OCI-M2 (cell line): ENCODE results near the gene B4GALNT1.
"Not testable (repeated sequence)": the region's sequence is repeated elsewhere in the genome, so short reads cannot be mapped to it uniquely, and the experiment has no call there.

Experiments used
- DNase-seq: peaks from one replicate; lab custom pipeline; 2025; ENCODE audit not compliant: unreplicated experiment; lab: John Stamatoyannopoulos, UW

B4GALNT1 gene

GRCh38 chr12:57609781-57610553, 23.0 kb downstream of the B4GALNT1 start:
- no peak for DNase-seq

DNA sequence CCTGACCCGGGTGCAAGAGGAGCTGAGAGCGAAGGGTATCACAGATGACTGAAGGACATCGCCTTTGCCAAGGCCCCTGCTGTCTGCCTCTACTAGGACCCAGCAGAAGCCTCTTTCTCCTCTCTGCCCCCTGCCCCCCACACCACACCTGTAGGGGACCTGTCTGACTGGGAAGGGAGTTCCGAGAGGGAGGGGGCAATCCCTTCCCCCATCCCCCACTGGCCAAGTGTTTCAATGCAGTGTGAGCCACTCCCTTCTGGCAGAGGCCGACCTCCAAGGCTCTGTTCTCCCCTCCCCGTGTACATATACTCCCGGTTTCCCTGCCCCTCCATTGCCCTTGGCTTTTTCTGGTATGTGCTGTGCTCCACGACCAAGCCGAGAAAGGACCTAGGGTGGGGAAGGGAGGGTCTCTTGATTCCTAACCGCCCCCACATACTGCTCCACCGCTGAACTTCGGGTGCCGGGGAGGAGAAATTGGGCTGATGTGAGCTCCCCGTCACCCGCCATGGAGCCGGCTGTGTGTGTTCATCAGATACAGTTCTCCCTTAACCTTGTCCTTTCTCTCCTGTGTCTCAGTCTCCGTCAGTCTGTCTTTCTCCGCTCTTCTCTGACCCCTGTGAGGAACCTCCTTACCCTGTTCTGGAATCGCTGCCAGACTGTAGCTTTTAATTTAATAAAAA, 23.8 kb downstream of the B4GALNT1 start:
- no peak for DNase-seq

DNA sequence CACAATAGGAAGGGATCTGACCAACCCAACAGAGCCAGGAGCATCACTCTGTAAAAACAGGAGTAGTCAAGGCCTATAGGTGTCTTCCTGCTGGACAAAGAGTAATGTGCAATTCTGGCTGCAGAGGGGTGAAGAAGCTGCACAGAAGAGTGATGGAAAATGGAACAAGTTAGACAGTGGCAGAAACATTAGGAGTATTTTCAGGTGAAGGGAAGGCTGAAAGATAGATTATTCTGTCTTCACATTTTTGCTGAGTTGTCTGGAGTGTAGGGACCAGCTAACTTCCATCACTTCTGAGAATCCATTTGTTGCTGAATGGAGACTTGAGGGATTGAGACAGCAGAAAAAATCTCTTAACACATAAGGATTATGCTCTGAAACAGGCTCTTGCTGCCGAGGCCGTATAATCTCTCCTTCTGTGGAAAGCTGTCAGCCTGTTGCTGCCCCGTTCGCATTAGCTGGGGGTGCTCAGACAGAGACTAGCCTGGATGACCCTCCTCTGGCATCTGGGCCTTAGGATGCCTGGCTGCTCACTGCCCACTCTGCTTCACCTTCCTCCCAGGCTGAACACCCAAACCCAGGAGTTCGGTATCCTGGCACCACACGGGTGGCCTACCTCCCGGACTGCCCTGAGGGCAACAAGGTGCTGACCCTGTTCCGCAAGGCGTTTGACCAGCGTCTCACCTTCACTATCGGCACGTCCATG, 24.9 kb downstream of the B4GALNT1 start:
- DNase-seq: no peak

DNA sequence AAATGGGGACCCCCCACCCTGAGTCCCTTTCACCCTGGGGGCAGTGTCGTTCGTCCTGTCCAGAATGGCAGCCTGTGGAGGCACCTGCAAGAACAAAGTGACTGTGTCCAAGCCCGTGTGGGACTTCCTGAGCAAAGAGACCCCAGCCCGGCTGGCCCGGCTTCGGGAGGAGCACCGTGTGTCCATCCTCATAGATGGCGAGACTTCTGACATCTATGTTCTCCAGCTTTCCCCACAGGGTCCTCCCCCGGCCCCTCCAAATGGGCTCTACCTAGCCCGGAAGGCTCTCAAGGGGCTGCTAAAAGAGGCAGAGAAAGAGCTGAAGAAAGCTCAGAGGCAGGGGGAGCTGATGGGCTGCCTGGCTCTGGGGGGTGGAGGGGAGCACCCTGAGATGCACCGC, 26.2 kb downstream of the B4GALNT1 start:
- DNase-seq: no peak

- no peak for DNase-seq
These were observed 26.6 kb downstream of the B4GALNT1 start for GRCh38 chr12:57606399-57606798.

DNA sequence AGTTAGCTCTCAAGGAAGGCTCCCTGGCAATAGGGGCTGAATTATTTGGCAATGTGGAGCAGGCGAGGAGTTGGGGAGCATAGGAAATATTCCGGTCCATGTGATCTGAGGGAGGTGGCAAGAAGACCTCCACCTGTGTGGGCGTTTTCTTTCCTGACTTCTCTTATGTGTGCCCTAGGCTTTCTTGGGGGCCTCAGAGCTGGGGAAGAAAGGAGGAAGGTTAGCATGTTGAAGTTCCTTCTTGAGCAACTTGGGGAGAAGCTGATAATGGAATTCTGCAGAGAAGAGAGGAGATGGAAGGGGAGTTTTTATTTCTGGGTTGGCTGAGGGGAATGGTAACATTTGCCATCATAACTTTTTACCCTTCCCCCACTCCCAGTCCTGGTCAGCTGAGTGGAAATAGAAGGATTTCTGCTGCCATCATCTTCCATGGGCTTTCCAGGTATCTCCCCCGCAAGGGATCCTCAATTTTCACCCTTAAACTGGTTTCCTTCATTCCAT, 27.1 kb downstream of the B4GALNT1 start:
- DNase-seq: no peak

DNA sequence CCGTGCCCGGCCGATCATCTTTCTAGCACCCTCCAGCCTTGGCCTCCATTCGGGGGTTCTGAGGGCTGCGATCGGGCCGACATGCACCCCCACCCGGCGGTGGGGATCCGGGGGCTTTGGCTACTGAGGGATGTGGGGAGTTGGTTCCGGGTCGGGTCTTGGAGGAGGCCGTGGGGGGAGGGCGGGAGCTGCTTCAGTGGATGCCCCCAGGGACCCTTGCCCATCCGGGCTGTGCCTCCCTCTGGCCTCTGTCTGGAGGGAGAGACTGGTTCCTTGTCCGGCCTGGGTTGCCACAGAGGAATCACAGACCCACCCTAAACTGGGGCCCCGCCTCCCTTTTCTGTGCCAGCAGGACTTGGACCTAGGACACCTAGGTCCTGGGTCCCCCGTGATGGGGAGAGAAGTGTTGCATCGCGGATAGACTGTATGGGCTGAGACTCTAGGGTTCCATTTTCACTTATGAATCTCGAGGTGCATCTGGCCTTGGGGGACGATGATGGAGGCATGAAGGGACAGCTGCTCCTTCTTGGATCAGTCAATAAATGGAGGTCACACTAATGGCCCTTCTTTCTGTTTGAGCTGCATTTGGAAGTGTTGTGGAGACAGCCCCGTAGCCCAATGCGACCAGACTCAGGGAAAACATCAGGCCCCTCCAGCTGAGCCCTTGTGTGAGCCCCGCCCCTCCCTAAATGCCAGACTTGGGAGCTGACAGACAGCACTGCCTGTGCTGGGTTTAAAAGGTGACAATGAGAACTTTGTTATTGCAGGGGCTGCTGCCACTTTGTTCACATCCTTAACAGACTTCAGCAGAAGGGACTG, 27.8 kb downstream of the B4GALNT1 start:
- no peak for DNase-seq

DNA sequence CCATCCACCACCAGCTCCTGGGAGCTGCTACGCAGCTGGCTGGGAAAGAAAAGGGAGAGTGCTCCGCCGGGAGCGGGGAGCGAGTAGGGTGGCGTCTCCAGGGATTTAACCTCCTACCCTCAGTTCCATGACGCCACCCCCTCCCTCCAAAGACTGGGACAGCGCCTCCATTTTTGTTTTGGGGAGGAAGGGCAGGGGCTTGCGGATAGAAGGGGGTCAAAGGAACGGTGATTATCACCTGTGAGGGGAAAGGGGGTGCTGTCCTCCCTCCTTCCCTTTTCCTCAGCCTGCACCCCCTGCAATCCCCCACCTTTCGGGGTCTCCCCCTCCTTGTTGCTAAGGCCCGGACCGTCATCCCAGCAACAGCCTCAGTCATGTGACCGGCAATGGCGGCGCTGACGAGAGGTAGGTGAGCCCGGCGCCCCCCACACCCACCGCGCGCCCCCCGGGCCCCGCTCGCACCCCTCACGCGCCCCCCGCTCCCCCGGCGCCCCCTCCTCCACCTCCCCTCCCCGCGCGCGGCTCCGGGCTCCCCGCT, 28.5 kb downstream of the B4GALNT1 start, which contains the start of gene DTX3:
Gene DTX3, plus strand, starts transcription at position 371 of the 538 bp plus-strand sequence. CDS start 1,694 bp downstream, outside the sequence.
- DNase-seq: no peak

DNA sequence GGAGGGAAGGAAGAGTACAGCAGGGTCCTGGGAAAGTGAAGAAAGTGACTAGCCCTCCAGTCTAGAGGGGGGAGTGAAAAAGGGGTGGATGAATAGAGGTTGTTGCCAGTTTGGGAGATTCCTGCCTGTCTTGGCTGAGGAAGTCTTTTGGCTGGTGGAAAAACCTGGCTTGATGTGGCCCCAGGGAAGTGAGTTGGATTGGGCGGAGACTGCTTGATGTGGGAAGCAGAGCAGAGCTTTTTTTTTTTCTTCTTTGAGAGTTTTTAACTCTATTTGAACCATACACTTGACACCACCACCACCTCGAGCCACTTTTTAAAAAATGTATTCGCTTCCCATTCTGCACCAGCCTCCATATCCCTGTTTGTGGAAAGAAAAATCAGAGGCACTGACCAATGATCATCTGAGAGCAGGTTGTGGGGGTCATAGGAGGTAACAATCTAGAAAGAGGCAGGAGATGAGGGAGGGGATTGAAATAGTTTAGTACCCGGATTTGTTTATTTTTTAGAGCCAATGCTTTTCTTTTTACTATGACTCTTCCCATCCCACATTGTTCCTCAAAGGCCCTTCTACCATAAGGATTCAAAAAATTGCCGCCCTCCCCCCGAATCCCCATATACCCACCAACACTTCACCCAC, 29.1 kb downstream of the B4GALNT1 start:
- no peak for DNase-seq

GRCh38 chr12:57603324-57603723, 29.7 kb downstream of the B4GALNT1 start:
- DNase-seq: no peak

- DNase-seq: no peak
These were observed 30.5 kb downstream of the B4GALNT1 start for GRCh38 chr12:57602544-57602943.

DNA sequence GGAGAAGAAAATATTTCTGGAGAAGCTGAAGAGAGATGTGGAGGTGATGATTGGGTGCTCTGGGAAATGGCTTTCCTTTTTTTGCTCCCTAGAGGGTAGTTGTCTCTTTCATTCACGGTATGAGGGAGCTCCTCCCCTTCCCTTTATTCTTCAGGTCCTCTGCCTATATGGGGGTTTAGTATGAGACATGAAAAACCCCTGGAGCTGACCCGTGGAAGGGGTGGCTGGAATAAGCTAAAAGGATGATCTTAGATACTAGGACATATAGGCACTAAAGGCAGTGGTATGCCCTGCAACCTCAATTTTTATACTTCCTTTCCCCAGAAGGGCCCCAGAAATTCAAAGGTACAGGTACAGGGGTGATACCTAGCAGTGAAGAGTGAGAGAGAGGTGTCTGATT, 32.6 kb downstream of the B4GALNT1 start:
- no peak for DNase-seq

DNA sequence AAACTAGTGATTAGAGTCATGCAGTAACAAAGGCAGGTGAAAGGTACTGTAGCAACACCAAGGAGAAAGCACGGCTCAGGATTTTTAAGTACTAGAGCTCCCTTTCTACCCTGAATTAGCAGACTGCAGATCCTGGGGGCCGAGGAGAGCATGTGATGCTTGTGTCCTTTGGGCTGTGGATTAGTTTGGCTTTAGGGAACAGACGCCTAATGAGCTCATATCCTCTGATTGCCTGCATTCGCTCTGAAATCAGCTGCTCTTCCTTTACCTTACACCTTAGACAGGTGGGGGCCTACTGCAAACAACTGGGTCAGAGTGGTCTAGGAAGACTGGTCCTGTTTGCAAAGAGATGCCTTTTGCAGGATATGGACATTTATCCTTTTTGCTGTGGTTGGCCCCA, 39.8 kb downstream of the B4GALNT1 start:
- DNase-seq: no peak

- no peak for DNase-seq
These were observed 40.3 kb downstream of the B4GALNT1 start for GRCh38 chr12:57592551-57593165.

DNA sequence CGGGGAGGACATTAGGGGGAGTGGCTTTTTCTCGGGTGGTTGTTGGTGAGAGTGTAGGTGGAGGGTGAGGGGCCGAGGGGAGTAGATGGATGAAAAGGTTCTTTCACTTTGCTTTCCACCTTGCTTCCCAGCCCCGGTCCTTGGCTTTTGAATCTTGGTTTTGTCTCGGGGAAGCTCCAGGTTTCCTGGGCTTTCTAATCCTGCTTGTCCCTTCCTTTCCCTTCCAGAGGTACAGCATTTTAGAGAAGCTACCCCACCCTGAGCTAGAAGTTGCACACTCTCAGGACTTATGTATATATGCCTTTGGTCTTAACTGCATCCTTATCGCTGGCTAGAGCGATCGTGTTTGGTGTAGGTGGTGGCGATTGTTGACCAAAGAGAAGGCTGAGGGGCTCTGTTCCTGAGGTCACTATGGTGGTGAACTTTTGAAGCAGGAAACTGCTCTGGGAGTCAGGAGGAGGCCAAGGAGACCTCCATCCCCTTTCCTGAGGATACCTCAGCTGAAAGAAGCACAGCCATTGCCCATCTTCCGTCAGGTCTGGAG, 41.1 kb downstream of the B4GALNT1 start:
- no peak for DNase-seq

DNA sequence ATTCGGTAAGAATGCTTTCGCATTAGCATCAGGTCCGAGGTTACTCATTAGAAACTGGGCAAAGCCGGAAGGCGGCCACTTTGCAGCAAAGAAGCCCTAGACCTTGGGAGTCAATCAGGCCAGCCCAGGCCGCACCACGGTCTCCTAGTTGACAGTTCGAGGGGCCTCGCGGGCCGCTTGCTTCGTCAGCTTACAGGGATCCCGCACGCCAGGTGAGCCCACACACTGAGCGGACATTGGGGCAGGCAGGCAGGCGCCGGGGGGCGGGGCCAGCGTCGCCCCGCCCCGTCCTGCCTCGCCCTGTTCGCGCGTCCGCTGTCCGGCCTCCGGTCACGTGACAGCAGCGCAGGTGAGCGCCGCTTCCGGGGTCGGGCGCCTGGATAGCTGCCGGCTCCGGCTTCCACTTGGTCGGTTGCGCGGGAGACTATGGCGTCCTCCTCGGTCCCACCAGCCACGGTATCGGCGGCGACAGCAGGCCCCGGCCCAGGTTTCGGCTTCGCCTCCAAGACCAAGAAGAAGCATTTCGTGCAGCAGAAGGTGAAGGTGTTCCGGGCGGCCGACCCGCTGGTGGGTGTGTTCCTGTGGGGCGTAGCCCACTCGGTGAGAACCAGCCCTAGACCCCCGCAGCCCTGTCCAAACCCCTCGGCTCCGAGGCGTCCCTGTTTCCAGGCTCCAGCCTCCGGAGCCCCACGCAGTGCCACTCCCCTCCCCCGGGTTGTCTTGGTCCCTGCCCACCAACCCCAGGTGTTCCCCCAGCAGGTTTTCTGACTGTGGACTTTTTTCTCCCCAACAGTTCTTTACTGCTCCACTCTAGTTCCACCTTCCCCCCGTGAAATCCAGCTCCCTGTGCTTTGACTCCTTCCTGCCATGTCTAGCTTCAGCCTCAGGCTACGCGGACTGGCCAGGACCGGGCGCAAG, 41.9 kb downstream of the B4GALNT1 start, which contains the start of gene PIP4K2C:
Gene PIP4K2C, plus strand, starts transcription at position 329 of the 918 bp plus-strand sequence. Its CDS starts 98 bp downstream, at position 427.
- DNase-seq: peak; percentile 23

DNA sequence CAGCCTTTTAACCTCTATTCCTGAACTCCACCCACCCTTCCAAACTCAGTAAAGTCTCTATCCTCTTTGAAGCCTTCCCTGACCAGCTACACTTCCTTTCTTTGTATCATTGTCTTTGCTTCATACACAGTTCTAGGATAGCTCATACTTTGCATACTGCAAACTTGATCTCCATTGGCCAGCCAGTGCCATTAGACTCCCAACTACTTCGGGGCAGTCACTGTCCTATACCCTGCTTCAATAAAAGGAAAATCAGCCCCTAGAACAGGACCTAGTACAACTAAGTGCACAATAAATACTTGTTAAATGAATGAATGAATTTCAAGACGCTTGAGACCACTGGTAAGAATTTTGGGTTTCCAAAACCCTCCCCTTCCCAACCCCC, 42.5 kb downstream of the B4GALNT1 start:
- DNase-seq: no peak

DNA sequence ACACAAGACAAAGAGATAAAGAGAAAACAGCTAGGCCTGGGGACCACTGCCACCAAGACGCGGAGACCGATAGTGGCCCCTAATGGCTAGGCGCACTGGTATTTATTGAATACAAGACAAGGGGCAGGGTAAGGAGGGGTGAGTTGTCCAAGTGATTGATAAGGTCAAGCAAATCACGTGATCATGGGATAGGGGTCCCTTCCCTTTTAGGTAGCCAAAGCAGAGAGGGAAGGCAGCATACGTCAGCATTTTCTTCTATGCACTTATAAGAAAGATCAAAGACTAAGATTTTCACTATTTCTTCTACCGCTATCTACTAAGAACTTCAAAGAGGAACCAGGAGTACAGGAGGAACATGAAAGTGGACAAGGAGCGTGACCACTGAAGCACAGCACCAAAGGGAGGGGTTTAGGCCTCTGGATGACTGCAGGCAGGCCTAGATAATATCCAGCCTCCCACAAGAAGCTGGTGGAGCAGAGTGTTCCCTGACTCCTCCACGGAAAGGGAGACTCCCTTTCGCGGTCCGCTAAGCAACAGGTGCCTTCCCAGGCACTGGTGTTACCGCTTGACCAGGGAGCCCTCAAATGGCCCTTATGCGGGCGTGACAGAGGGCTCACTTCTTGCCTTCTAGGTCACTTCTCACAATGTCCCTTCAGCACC, 43.9 kb downstream of the B4GALNT1 start:
- not testable (repeated sequence) for DNase-seq
